GM12891 (cell line): ENCODE data around the gene GALNT9.

Experiments
- POLR2A ChIP-seq: IDR thresholded peaks from 2 replicates; pipeline ENCODE4 v1.6.1; 2011; ENCODE audit warnings: low read depth, low read length, control low read depth
- POLR2AphosphoS5 ChIP-seq: IDR thresholded peaks from 2 replicates; pipeline ENCODE4 v1.6.1; 2011; ENCODE audit warnings: low read depth, low read length, control low read depth
- SPI1 ChIP-seq: IDR thresholded peaks from 2 replicates; pipeline ENCODE4 v1.6.1; 2011; ENCODE audit warnings: low read depth, low read length, control low read depth
- TAF1 ChIP-seq: IDR thresholded peaks from 2 replicates; pipeline ENCODE4 v1.6.1; 2011; ENCODE audit warnings: low read depth, low read length, control low read depth

GRCh38 chr12:132278401-132279183 lies 50.8 kb downstream of the GALNT9 start:
- no peak for TF ChIP-seq POLR2AphosphoS5
- no peak for TF ChIP-seq TAF1
- TF ChIP-seq POLR2A: no peak
- TF ChIP-seq SPI1: no peak
